HCT116 (cell line): Measurements from ENCODE around the gene ABCC1.
"Not testable (repeated sequence)": the region's sequence is repeated elsewhere in the genome, so short reads cannot be mapped to it uniquely, and the experiment has no call there.

ENCODE experiments used
- CBX3 ChIP-seq: IDR thresholded peaks from 2 replicates; pipeline ENCODE4 v1.6.1; 2012; ENCODE audit warnings: low read depth
- POLR2A ChIP-seq: IDR thresholded peaks from 2 replicates; pipeline ENCODE4 v1.7.0; 2011; ENCODE audit warnings: borderline replicate concordance; ENCODE audit not compliant: insufficient read depth, insufficient read length; ENCODE audit errors: extremely low read depth
- POLR2AphosphoS5 ChIP-seq: IDR thresholded peaks from 2 replicates; pipeline ENCODE4 v1.6.1; 2011; ENCODE audit warnings: mild to moderate bottlenecking, low read depth, low read length, moderate library complexity
- TF ChIP-seq, protein P1 (sequence below): IDR thresholded peaks from 2 replicates; pipeline ENCODE4 v1.6.1; 2012; ENCODE audit warnings: low read depth
- TF ChIP-seq, protein P2 (sequence below), 3 experiments: fragments of 200-600 bp in 1 of 3; sonication (generic) in 1 of 3; IDR thresholded peaks in 2 of 3; conservative IDR thresholded peaks in 1 of 3; 2 replicates each; pipeline ENCODE4 v1.5.1; 2012 to 2017; ENCODE audit warnings: low read depth in 2 of 3, low read length in 2 of 3, antibody characterized with exemption in 1 of 3, borderline replicate concordance in 1 of 3, control low read depth in 1 of 3, mild to moderate bottlenecking in 1 of 3, mixed read lengths in 1 of 3, mixed run types in 1 of 3, moderate library complexity in 1 of 3; ENCODE audit not compliant: insufficient read depth in 1 of 3

DNA sequence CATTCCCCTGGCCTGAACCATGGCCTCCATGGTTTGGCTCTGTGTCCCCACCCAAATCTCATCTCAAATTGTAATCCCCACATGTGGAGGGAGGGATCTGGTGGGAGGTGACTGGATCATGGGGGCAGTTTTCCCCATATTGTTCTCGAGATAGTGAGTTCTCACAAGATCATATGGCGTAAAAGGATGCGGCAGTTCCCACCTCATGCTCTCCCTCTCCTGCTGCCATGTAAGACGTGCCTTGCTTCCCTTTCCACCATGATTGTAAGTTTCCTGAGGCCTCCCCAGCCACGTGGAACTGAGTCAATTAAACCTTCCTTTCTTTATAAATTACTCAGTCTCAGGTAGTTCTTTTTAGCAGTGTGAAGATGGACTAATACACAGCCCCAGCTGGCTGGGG is 212.4 kb downstream of the ABCC1 start:
- TF ChIP-seq, protein P1, sequence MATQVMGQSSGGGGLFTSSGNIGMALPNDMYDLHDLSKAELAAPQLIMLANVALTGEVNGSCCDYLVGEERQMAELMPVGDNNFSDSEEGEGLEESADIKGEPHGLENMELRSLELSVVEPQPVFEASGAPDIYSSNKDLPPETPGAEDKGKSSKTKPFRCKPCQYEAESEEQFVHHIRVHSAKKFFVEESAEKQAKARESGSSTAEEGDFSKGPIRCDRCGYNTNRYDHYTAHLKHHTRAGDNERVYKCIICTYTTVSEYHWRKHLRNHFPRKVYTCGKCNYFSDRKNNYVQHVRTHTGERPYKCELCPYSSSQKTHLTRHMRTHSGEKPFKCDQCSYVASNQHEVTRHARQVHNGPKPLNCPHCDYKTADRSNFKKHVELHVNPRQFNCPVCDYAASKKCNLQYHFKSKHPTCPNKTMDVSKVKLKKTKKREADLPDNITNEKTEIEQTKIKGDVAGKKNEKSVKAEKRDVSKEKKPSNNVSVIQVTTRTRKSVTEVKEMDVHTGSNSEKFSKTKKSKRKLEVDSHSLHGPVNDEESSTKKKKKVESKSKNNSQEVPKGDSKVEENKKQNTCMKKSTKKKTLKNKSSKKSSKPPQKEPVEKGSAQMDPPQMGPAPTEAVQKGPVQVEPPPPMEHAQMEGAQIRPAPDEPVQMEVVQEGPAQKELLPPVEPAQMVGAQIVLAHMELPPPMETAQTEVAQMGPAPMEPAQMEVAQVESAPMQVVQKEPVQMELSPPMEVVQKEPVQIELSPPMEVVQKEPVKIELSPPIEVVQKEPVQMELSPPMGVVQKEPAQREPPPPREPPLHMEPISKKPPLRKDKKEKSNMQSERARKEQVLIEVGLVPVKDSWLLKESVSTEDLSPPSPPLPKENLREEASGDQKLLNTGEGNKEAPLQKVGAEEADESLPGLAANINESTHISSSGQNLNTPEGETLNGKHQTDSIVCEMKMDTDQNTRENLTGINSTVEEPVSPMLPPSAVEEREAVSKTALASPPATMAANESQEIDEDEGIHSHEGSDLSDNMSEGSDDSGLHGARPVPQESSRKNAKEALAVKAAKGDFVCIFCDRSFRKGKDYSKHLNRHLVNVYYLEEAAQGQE: not testable (repeated sequence)
- TF ChIP-seq POLR2A, POLR2AphosphoS5, CBX3: not testable (repeated sequence)
- TF ChIP-seq, protein P2, sequence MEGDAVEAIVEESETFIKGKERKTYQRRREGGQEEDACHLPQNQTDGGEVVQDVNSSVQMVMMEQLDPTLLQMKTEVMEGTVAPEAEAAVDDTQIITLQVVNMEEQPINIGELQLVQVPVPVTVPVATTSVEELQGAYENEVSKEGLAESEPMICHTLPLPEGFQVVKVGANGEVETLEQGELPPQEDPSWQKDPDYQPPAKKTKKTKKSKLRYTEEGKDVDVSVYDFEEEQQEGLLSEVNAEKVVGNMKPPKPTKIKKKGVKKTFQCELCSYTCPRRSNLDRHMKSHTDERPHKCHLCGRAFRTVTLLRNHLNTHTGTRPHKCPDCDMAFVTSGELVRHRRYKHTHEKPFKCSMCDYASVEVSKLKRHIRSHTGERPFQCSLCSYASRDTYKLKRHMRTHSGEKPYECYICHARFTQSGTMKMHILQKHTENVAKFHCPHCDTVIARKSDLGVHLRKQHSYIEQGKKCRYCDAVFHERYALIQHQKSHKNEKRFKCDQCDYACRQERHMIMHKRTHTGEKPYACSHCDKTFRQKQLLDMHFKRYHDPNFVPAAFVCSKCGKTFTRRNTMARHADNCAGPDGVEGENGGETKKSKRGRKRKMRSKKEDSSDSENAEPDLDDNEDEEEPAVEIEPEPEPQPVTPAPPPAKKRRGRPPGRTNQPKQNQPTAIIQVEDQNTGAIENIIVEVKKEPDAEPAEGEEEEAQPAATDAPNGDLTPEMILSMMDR (IDR thresholded peaks at IDR 0.05 in 2 of 3, conservative IDR thresholded peaks at IDR 0.05 in 1 of 3; ENCODE audit: borderline replicate concordance in 1 of 3, insufficient read depth in 1 of 3, low read depth in 2 of 3, low read length in 2 of 3): not testable (repeated sequence)
